ENCODE measurements around the gene AMN1.

DNA sequence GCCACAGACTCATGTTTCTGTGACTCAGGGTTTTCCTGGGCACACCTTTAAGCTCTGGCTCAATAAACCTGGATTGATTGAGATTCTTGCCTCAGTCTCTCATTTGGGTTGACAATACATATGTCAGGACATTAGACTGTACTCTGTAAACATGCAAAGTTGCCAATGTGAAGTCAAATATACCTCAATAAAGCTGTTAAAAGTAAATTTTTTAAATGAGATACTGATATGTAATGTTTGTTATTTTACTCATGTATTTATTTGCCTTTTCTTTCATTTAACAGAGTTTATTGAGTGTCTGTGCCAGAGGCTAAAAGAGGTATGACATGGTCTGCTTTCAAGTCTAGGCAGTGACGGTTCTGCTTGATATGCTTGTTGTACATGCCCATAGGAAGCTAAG lies 73.0 kb downstream of the AMN1 start:
- TF ChIP-seq CTCF (IDR thresholded peaks at IDR 0.05) (no peak), POLR2A (IDR thresholded peaks at IDR 0.05) (no peak)

All from testis (tissue), 2 donors.